GM12878 (cell line): ENCODE results near the gene DOCK2. TPM values are rescaled to one million over a fixed set of nuclear protein-coding genes. Genes with fewer than 3 reads are reported as not detected.

Source experiments
- BMI1 ChIP-seq: fragments of 450-650 bp; IDR thresholded peaks from 2 replicates; pipeline ENCODE4 v1.6.1; 2016; ENCODE audit warnings: mild to moderate bottlenecking, moderate library complexity, borderline replicate concordance
- HDAC6 ChIP-seq: fragments of 200-600 bp; sonication (generic); IDR thresholded peaks from one replicate; pipeline ENCODE4 v1.8.0; 2017; ENCODE audit warnings: antibody characterized with exemption; ENCODE audit not compliant: unreplicated experiment
- HDGF ChIP-seq: fragments of 450-650 bp; IDR thresholded peaks from 2 replicates; pipeline ENCODE4 v1.6.1; 2016; ENCODE audit warnings: antibody characterized with exemption
- IKZF2 ChIP-seq, 2 experiments: fragments of 450-650 bp; IDR thresholded peaks; 2 replicates each; pipeline ENCODE4 v1.6.1; 2017; ENCODE audit warnings: mild to moderate bottlenecking in 2 of 2, moderate library complexity in 2 of 2
- NR2C2 ChIP-seq: IDR thresholded peaks from 2 replicates; pipeline ENCODE4 v1.6.1; 2011; ENCODE audit warnings: borderline replicate concordance, low read depth; ENCODE audit not compliant: control insufficient read depth, insufficient read length
- PAX5 ChIP-seq: IDR thresholded peaks from 2 replicates; pipeline ENCODE4 v1.6.1; 2011; ENCODE audit warnings: low read depth, low read length, borderline replicate concordance
- RELA ChIP-seq: fragments of 450-650 bp; IDR thresholded peaks from 2 replicates; pipeline ENCODE4 v1.8.0; 2014; ENCODE audit warnings: borderline replicate concordance; ENCODE audit not compliant: partially characterized antibody
- SMC3 ChIP-seq: IDR thresholded peaks from 2 replicates; pipeline ENCODE4 v1.6.1; 2011; ENCODE audit warnings: low read length, improper control_type of control experiment, borderline replicate concordance
- TCF3 ChIP-seq: IDR thresholded peaks from 2 replicates; pipeline ENCODE4 v1.6.1; 2012; ENCODE audit warnings: low read depth, mild to moderate bottlenecking, low read length, borderline replicate concordance; ENCODE audit not compliant: insufficient read depth
- polyA plus RNA-seq, 11 experiments: library from polyadenylated mRNA; depleted of rRNA in 4 of 11; unstranded in 6 of 11; stranded (reverse) in 5 of 11; fragments of >200 nt; fragmentation: Nextera tagmentation in 4 of 11; fragmentation: Illumina TruSeq in 1 of 11; extraction: Ambion mirVana in 4 of 11; extraction: Trizol in 1 of 11; gene quantifications; 1 replicate in 1 of 11; 2 replicates in 10 of 11; pipeline versions ENCODE4 v1.2.1 to v1.2.3, GENCODE V29; 2011 to 2016; ENCODE audit warnings: inconsistent platforms in 2 of 11, missing spikeins in 2 of 11, low read depth in 1 of 11
- total RNA-seq, 4 experiments: library from RNA; depleted of rRNA in 3 of 4; stranded (reverse); fragments of >200 nt in 3 of 4; fragmentation: Illumina TruSeq in 1 of 4; extraction: Trizol in 1 of 4; gene quantifications; 2 replicates each; pipeline versions ENCODE4 v1.2.1 to v1.2.3, GENCODE V29; 2013 to 2021
- TF ChIP-seq, protein P1 (sequence below): fragments of 450-650 bp; IDR thresholded peaks from 2 replicates; pipeline ENCODE4 v1.6.1; 2016; ENCODE audit warnings: mild to moderate bottlenecking
- TF ChIP-seq, protein P2 (sequence below): IDR thresholded peaks from 2 replicates; pipeline ENCODE4 v1.6.1; 2012; ENCODE audit warnings: low read depth, low read length, improper control_type of control experiment

The DOCK2 gene
- total and polyA plus RNA-seq, 10 of the 15 experiments (the other 5 are each of a cell fraction or from before 2014, with no cell fraction given) = 34.2 to 192 (median 118) TPM

- TF ChIP-seq, protein P1, sequence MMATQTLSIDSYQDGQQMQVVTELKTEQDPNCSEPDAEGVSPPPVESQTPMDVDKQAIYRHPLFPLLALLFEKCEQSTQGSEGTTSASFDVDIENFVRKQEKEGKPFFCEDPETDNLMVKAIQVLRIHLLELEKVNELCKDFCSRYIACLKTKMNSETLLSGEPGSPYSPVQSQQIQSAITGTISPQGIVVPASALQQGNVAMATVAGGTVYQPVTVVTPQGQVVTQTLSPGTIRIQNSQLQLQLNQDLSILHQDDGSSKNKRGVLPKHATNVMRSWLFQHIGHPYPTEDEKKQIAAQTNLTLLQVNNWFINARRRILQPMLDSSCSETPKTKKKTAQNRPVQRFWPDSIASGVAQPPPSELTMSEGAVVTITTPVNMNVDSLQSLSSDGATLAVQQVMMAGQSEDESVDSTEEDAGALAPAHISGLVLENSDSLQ = no peak
- TF ChIP-seq RELA (no peak), HDGF (peak; percentile 72; the same call in 1 of the 2 replicates), PAX5 (peak; percentile 75; the same call in 1 of the 2 replicates), SMC3 (no peak), TCF3 (0 out of 2 replicates have a peak, but pooled peaks have one; percentile 14), IKZF2 (IDR thresholded peaks at IDR 0.05) (peak; percentile 89 to 93), BMI1 (no peak; the same call in 1 of the 2 replicates), HDAC6 (no peak), NR2C2 (no peak)
- TF ChIP-seq, protein P2, sequence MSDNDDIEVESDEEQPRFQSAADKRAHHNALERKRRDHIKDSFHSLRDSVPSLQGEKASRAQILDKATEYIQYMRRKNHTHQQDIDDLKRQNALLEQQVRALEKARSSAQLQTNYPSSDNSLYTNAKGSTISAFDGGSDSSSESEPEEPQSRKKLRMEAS = no peak
Observed at GRCh38 chr5:169656125-169656901, 19.2 kb downstream of the DOCK2 start (continued).
